Kidney (tissue), 14 donors: Measurements from ENCODE around the gene ASB10. TPM values are rescaled to one million over a fixed set of nuclear protein-coding genes. Genes with fewer than 3 reads are reported as not detected.

Experiments
- DNase-seq, 5 donors: peaks; one replicate each; pipeline ENCODE4 v3.0.0-alpha.2; 2013 to 2020
- FAIRE-seq: peaks from 2 replicates; lab custom pipeline; 2012; peaks lifted over from hg19 to GRCh38; lab: Jason Lieb, UNC
- H3K27ac ChIP-seq, 2 donors: one replicate each; pipeline ENCODE4 v1.7.0; 2013; ENCODE audit warnings: low read depth in 2 of 2, low read length in 2 of 2, inconsistent platforms in 1 of 2
- H3K27me3 ChIP-seq: one replicate; pipeline ENCODE4 v1.7.1; 2013; ENCODE audit warnings: low read length, inconsistent platforms; ENCODE audit not compliant: control insufficient read depth, insufficient read depth
- H3K36me3 ChIP-seq, 3 donors: one replicate each; pipeline versions ENCODE4 v1.7.0 to v1.7.1; 2013; ENCODE audit warnings: low read length in 3 of 3, control low read depth in 1 of 3, inconsistent platforms in 1 of 3; ENCODE audit not compliant: insufficient read depth in 3 of 3, control insufficient read depth in 2 of 3
- H3K4me1 ChIP-seq, 3 donors: one replicate each; pipeline versions ENCODE4 v1.7.0 to v1.7.1; 2013; ENCODE audit warnings: low read length in 3 of 3, inconsistent platforms in 1 of 3, low read depth in 1 of 3; ENCODE audit not compliant: control insufficient read depth in 2 of 3, insufficient read depth in 2 of 3
- H3K4me3 ChIP-seq, 3 donors: one replicate each; pipeline versions ENCODE4 v1.7.0 to v1.8.1; 2013; ENCODE audit warnings: low read length in 3 of 3, control low read depth in 1 of 3, inconsistent platforms in 1 of 3
- H3K9ac ChIP-seq, 3 donors: one replicate each; pipeline versions ENCODE4 v1.7.0 to v1.7.1; 2013; ENCODE audit warnings: low read length in 3 of 3, control low read depth in 1 of 3, inconsistent platforms in 1 of 3
- H3K9me3 ChIP-seq, 3 donors: one replicate each; pipeline versions ENCODE4 v1.7.0 to v1.7.1; 2013; ENCODE audit warnings: low read length in 3 of 3, control low read depth in 1 of 3, inconsistent platforms in 1 of 3; ENCODE audit not compliant: control insufficient read depth in 2 of 3, insufficient read depth in 1 of 3
- intact Hi-C: fragments of 100-400 bp; cut with DNase I; formaldehyde crosslinking; loops from one replicate; pipeline ENCODE4 v1.11.1; 2022
- polyA plus RNA-seq: library from polyadenylated mRNA; stranded (reverse); fragments of 350-450 nt; fragmentation: Illumina TruSeq; extraction: RNeasy Lipid Tissue Mini Kit (QIAGEN cat#74804); gene quantifications from one replicate; pipeline ENCODE4 v1.2.3, GENCODE V29; 2014; ENCODE audit warnings: low read depth, low replicate concordance; ENCODE audit not compliant: insufficient read depth
- total RNA-seq: library from RNA; stranded (reverse); fragmentation: NEBNext Ultra II Directional; extraction: Animal tissue kit (Norgen Biotek cat#: 25700); gene quantifications from one replicate; pipeline ENCODE4 v1.2.1, GENCODE V29; 2021
- TF ChIP-seq, protein P1 (sequence below): IDR thresholded peaks from 3 replicates; pipeline ENCODE4 v1.5.1; 2012; ENCODE audit warnings: mild to moderate bottlenecking, moderate library complexity, borderline replicate concordance; ENCODE audit not compliant: insufficient read depth; ENCODE audit errors: extremely low read depth
- donor health status: control.
- donor health status: control.
- donor health status: control.
- donor health status: control.
- donor health status: control.
- donor health status: DM: yes; HTN: yes; CAD: no.
- donor health status: Normal renal cell carcinoma (clear cell type).

ASB10 gene
- total and polyA plus RNA-seq, 2 donors from 2014 or later = 0.22 TPM; not detected in 1

DNA sequence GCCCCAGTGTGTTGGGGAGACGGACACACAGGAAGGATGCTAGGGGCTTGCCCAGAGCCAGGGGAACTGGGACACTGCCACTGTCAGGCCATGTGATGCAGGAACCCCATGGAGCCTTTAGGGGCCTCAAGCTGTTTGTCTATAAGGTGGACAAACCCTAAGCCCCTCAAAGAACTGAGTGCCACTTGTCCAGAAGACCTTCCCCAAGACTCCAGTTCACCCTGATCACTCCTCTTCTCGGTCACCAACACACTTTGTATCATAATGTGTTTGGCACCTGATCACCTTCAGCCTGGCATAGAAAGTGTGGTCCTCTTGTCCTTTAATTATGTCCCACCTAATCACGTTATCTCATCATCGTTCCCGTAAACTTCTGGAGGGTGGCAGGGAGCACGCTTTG is 22.5 kb upstream of the ASB10 start:
- Histone ChIP-seq H3K36me3 (peaks cover 0 to 9% (median 0%) of the 10 kb centered on the region in 3 donors), H3K9me3 (no peaks in the 10 kb centered on the region), H3K4me3 (no peak overlapping the region), H3K9ac (no peak overlapping the region), H3K27ac (no peak overlapping the region), H3K4me1 (no peaks in the 10 kb centered on the region), H3K27me3 (no peaks in the 10 kb centered on the region)
- DNase-seq = no peak
- TF ChIP-seq, protein P1, sequence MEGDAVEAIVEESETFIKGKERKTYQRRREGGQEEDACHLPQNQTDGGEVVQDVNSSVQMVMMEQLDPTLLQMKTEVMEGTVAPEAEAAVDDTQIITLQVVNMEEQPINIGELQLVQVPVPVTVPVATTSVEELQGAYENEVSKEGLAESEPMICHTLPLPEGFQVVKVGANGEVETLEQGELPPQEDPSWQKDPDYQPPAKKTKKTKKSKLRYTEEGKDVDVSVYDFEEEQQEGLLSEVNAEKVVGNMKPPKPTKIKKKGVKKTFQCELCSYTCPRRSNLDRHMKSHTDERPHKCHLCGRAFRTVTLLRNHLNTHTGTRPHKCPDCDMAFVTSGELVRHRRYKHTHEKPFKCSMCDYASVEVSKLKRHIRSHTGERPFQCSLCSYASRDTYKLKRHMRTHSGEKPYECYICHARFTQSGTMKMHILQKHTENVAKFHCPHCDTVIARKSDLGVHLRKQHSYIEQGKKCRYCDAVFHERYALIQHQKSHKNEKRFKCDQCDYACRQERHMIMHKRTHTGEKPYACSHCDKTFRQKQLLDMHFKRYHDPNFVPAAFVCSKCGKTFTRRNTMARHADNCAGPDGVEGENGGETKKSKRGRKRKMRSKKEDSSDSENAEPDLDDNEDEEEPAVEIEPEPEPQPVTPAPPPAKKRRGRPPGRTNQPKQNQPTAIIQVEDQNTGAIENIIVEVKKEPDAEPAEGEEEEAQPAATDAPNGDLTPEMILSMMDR = no peak
- intact Hi-C loops = no loop called here
- FAIRE-seq = no peak

DNA sequence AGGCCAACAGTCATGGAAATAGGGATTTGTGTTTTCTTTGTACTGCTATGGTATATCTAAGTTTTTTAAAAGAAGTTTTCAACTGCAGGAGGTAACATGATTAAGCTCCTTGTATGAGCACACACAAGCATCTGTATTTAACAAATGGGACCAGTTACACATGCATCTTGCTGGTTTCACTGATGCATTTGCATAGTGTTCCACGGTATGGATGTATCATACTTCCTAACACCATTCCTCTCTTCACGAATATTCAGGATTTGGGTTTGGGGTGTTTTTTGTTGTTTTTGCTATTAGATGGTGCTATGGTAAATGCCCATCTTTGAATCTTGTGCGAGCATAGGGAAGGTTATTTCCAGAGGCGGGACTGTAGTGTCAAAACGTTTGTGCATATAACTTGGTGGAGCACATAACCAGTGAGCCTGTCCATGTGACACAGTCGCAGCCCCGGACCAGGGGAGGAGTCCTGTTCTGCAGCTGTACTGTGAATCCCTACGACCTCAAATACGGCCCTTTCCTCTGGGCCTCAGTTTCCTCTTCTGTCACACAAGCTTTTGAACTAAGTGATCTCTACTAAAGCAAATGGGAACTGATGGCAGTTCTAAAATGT is 21.3 kb upstream of the ASB10 start:
- H3K4me1 ChIP-seq = no peaks in the 10 kb centered on the region
- DNase-seq = no peak
- H3K36me3 ChIP-seq = peaks cover 0 to 2% (median 0%) of the 10 kb centered on the region in 3 donors
- H3K9ac ChIP-seq = no peak overlapping the region
- H3K27ac ChIP-seq = no peak overlapping the region
- no peak for FAIRE-seq
- intact Hi-C loops = no loop called here
- no peaks in the 10 kb centered on the region for H3K27me3 ChIP-seq
- no peak overlapping the region for H3K4me3 ChIP-seq
- no peaks in the 10 kb centered on the region for H3K9me3 ChIP-seq
- TF ChIP-seq, protein P1 = no peak

DNA sequence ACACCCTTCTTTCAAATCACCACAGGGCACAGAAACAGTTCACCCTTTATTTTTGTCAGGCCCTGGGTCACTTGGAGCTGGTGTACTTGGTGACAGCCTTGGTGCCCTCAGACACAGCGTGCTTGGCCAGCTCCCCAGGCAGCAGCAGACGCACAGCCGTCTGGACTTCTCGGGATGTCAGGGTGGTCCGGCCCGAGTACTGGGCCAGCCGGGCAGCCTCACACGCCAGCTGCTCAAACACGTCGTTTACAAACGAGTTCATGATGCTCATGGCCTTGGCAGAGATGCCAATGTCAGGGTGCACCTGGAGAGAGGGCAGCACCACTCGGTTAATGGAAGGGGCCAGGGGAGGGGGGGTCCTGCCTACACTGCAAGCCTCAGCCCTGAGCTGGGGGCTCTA is 20.8 kb upstream of the ASB10 start:
- Histone ChIP-seq H3K9me3 (no peaks in the 10 kb centered on the region), H3K36me3 (peaks cover 0 to 2% (median 0%) of the 10 kb centered on the region in 3 donors), H3K4me3 (no peak overlapping the region), H3K9ac (no peak overlapping the region), H3K27ac (no peak overlapping the region), H3K27me3 (no peaks in the 10 kb centered on the region), H3K4me1 (no peaks in the 10 kb centered on the region)
- TF ChIP-seq, protein P1 = no peak
- intact Hi-C loops = no loop called here
- DNase-seq = no peak
- no peak for FAIRE-seq

DNA sequence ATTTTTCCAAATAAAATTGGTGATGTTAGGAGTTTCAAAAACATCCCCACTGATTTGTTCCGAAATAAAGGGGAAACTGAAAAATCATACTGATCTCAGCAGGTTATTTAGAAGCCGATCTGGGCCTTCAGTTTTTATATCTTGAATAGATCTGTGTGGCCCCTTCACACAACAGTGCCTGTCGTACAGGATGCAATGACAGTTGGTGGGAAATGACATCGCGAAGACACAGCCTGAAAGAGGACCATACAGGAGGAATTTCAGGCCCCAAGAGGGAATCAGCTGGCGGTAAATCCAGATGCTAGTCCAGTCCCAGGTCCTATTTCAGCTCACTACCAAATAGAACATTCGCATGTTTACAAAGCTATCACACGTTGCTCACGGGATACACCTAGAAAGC is 20.3 kb upstream of the ASB10 start:
- no peaks in the 10 kb centered on the region for H3K4me1 ChIP-seq
- H3K9me3 ChIP-seq = no peaks in the 10 kb centered on the region
- H3K27me3 ChIP-seq = no peaks in the 10 kb centered on the region
- no peak overlapping the region for H3K9ac ChIP-seq
- no peak overlapping the region for H3K4me3 ChIP-seq
- no peak for FAIRE-seq
- DNase-seq = no peak
- intact Hi-C loops = no loop called here
- H3K36me3 ChIP-seq = no peaks in the 10 kb centered on the region
- TF ChIP-seq, protein P1 = no peak
- no peak overlapping the region for H3K27ac ChIP-seq
